ENCODE data around the gene EMC6. TPM values are rescaled to one million over a fixed set of nuclear protein-coding genes. Genes with fewer than 3 reads are reported as not detected.

Gene EMC6
- total and polyA plus RNA-seq, 2 experiments from 2014 or later: 42.7 to 130 TPM

GRCh38 chr17:3656755-3657587 is 11.6 kb upstream of the EMC6 start:
- no peaks in the 10 kb centered on the region for H4K20me1 ChIP-seq (ENCODE audit: insufficient read depth, poor library complexity, severe bottlenecking)
- no peaks in the 10 kb centered on the region for H3K27me3 ChIP-seq
- H3K36me3 ChIP-seq (replicated peaks; ENCODE audit: insufficient read depth, low read depth): no peaks in the 10 kb centered on the region
- TF ChIP-seq EZH2 (IDR thresholded peaks at IDR 0.05; ENCODE audit: borderline replicate concordance): no peak
- peaks cover 19% of the 10 kb centered on the region for H3K4me1 ChIP-seq (ENCODE audit: insufficient read depth)
- H3K27ac ChIP-seq: no peak overlapping the region
- 93% methylated on average over 15 of the region's 16 CpGs for WGBS (ENCODE audit: low lambda C conversion rate, missing lambda C conversion rate)
- H3K9me2 ChIP-seq (replicated peaks; ENCODE audit: insufficient read depth): no peaks in the 10 kb centered on the region
- no peaks in the 10 kb centered on the region for H3K9me3 ChIP-seq (ENCODE audit: low read depth)
- no peaks in the 10 kb centered on the region for H3K79me2 ChIP-seq
- no peak overlapping the region for H2AFZ ChIP-seq
- no peak overlapping the region for H3K4me2 ChIP-seq
- DNase-seq (ENCODE audit: low spot score): no peak
- no peak overlapping the region for H3K4me3 ChIP-seq

DNA sequence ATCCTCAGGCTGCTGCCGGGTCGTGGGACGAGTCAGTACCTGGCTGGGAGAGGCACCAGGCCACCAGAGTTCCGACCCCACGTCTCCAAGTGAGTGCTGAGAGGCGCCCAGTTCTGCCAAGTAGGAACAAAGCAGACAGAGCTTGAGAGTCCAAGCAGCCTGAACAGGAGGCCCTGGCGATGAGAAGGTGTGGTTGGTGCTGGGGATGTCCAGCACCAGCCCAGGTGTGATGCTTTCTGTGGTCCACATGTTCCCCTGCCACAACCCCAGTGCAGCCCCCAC is 11.1 kb upstream of the EMC6 start:
- Histone ChIP-seq H3K4me3 (no peak overlapping the region), H3K4me2 (no peak overlapping the region), H4K20me1 (ENCODE audit: insufficient read depth, poor library complexity, severe bottlenecking) (no peaks in the 10 kb centered on the region), H2AFZ (no peak overlapping the region), H3K4me1 (ENCODE audit: insufficient read depth) (peaks cover 19% of the 10 kb centered on the region), H3K9me2 (replicated peaks; ENCODE audit: insufficient read depth) (no peaks in the 10 kb centered on the region), H3K79me2 (no peaks in the 10 kb centered on the region), H3K36me3 (replicated peaks; ENCODE audit: insufficient read depth, low read depth) (no peaks in the 10 kb centered on the region), H3K27ac (no peak overlapping the region), H3K9me3 (ENCODE audit: low read depth) (no peaks in the 10 kb centered on the region), H3K27me3 (no peaks in the 10 kb centered on the region)
- TF ChIP-seq CTCF (IDR thresholded peaks at IDR 0.05; ENCODE audit: poor library complexity) (no peak), EZH2phosphoT487 (IDR thresholded peaks at IDR 0.05; ENCODE audit: low read depth, severe bottlenecking, unreplicated experiment) (no peak), EZH2 (IDR thresholded peaks at IDR 0.05; ENCODE audit: borderline replicate concordance) (no peak)
- WGBS (ENCODE audit: low lambda C conversion rate, missing lambda C conversion rate): 89% methylated on average over 7 of the region's 7 CpGs
- DNase-seq (ENCODE audit: low spot score): no peak

- Histone ChIP-seq H3K4me2 (no peak overlapping the region), H3K27ac (no peak overlapping the region), H2AFZ (no peak overlapping the region), H3K79me2 (no peaks in the 10 kb centered on the region), H4K20me1 (ENCODE audit: insufficient read depth, poor library complexity, severe bottlenecking) (no peaks in the 10 kb centered on the region), H3K4me3 (no peak overlapping the region), H3K4me1 (ENCODE audit: insufficient read depth) (peaks cover 19% of the 10 kb centered on the region), H3K36me3 (replicated peaks; ENCODE audit: insufficient read depth, low read depth) (no peaks in the 10 kb centered on the region), H3K27me3 (no peaks in the 10 kb centered on the region), H3K9me3 (ENCODE audit: low read depth) (no peaks in the 10 kb centered on the region), H3K9me2 (replicated peaks; ENCODE audit: insufficient read depth) (no peaks in the 10 kb centered on the region)
- no peak for TF ChIP-seq CTCF (IDR thresholded peaks at IDR 0.05; ENCODE audit: poor library complexity)
- TF ChIP-seq EZH2 (IDR thresholded peaks at IDR 0.05; ENCODE audit: borderline replicate concordance): no peak
- TF ChIP-seq EZH2phosphoT487 (IDR thresholded peaks at IDR 0.05; ENCODE audit: low read depth, severe bottlenecking, unreplicated experiment): no peak
- 91% methylated on average over 42 of the region's 42 CpGs for WGBS (ENCODE audit: low lambda C conversion rate, missing lambda C conversion rate)
- DNase-seq (ENCODE audit: low spot score): no peak
Observed at GRCh38 chr17:3657874-3658783, 10.5 kb upstream of the EMC6 start.

Measured in hepatocyte (in vitro differentiated cells).